NCI-H1694 (cell line): ENCODE data around the gene RNF10.
"Not testable (repeated sequence)": the region's sequence is repeated elsewhere in the genome, so short reads cannot be mapped to it uniquely, and the experiment has no call there.

Experiments
- DNase-seq: peaks from one replicate; lab custom pipeline; 2025; lab: John Stamatoyannopoulos, UW

Gene RNF10

DNA sequence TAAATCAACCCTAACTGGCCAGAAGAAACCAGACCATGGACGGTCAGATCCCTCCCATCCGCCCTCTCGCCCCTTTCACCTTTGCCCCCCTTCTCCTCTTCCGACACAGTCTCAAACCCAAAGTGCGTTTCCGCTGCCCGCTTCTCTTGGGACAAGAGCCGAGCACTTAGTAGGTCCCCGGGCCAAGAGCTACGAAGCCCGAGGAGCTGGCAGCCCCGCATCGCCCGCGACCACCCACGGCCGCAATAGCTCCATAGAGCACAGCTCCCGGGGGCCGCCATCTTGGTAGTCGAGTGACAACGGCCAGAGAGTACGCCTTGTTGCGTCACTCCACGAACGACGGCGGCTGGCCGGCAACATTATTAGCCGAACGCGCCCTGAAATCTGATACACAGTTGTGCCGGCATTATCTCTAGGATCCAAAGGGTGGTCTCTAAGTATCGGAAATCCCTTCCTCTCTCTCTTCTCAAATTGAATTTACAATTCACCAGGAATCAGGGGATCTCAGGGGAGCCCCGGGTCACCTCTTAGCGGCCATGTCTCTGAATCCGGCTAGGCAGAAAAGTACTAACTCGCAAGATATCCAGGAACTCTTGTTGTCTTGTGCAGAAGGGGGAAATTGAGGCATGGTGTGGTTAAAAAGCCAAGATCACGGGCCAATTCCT lies 5.2 kb upstream of the RNF10 start, which contains the start of gene COQ5:
Gene COQ5 (minus strand): TSS at position 298 of the 665 bp plus-strand sequence. CDS start 17 bp downstream, at position 281.
- peak; percentile 83 for DNase-seq

DNA sequence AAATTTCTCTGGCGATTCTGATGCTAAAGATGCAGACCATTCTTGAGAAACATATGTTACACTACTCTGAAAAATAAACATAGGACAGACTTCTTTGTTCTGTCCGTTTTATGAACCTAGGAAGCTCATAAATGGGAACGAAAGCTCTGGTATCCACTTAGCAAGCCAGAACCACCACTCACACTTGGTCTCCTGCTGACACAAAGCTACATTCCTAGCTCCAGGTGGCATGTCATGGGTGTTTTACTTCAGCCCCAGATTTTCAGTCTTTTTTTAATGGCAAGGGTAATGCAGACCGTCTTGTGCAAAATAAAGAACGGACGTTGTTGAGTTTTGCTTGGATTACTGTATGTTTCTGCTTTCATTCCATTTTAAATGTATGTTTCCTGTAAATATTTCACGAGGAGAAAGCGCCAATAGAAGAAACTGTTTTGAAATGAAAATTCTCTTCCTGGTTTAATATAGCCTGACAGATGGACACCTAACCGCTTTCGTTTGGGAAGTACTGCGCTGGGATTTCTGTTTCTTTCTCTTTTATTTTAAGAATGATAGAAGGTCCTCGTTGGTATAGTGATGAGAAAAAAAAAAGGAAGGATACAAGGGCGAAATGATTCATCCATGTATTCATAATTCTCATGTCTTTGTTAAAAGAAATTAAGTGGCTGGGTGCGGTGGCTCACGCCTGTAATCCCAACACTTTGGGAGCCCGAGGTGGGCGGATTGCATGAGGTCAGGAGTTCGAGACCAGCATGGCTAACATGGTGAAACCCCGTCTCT lies 4.3 kb upstream of the RNF10 start:
- DNase-seq = no peak

DNA sequence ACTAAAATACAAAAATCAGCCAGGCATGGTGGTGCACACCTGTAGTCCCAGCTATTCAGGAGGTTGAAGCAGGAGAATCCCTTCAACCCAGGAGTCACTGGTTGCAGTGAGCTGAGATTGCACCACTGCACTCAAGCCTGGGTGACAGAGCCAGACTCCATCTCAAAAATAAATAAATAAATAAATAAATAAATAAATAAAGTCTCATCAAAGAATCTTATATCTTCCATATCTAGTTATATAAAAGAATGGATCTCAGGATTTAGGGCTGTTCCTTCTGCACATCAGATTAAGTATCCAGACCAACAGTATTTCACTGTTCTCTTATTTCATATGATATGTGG lies 3.8 kb upstream of the RNF10 start:
- not testable (repeated sequence) for DNase-seq

DNA sequence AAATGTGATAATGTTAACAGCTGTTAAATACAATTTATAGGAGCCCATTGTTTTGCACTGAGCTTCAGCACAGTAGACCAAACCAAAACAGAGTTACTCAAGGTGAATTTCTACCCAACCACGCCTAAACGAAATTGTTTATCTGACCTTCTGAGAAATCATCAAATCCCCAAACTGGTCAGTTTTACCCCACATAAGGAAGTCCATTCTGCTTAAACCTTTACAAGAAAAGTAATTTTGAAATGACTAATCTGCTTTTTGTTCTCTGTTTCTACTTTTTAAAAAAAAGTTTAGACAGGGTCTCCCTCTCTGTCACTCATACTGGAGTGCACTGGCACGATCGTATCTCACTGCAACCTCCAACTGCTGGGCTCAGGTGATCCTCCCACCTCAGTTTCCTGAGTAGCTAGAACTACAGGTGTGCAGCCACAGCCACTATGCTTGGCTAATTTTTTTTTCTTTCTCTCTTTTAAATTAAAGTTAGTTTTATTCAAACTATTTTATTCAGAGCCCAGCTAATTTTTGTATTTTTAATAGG lies 1.4 kb upstream of the RNF10 start:
- DNase-seq = no peak

DNA sequence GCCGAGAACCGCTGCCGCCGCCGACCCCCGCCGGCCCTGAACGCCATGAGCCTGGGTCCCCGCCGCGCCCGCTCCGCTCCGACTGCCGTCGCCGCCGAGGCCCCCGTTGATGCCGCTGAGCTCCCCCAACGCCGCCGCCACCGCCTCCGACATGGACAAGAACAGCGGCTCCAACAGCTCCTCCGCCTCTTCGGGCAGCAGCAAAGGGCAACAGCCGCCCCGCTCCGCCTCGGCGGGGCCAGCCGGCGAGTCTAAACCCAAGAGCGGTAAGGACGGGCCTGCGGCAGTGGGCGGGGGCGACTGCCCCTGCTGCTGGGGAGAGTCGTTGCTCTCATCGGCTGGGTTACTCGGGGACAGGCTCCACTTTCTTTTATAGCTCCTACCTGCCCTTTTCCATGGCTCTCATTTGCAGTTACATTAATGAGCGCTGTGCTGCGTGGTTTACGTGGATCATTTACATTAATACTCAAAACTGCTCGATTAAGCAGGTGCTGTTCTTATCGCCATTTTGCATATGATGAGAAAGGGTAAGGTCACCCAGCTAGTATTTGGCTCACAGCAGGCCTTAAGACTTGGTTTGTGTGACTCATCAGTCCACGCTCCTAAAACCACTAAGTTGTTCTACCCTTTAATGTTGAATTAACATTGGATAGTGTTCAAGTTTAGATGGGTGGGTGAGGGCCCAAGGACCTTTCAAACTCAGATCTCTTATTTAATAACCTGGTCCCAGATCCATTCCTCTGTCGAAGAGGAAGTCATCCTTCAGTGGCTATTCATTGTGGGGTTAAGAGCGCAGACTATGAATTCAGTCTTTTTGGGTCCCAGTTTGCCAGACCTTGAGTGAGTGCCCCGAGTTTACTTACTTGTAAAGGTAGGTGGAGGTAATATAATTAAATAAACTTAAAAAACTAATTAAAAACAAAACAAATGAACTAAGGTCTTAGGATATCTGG lies 823 bp downstream of the RNF10 start:
- DNase-seq = no peak

DNA sequence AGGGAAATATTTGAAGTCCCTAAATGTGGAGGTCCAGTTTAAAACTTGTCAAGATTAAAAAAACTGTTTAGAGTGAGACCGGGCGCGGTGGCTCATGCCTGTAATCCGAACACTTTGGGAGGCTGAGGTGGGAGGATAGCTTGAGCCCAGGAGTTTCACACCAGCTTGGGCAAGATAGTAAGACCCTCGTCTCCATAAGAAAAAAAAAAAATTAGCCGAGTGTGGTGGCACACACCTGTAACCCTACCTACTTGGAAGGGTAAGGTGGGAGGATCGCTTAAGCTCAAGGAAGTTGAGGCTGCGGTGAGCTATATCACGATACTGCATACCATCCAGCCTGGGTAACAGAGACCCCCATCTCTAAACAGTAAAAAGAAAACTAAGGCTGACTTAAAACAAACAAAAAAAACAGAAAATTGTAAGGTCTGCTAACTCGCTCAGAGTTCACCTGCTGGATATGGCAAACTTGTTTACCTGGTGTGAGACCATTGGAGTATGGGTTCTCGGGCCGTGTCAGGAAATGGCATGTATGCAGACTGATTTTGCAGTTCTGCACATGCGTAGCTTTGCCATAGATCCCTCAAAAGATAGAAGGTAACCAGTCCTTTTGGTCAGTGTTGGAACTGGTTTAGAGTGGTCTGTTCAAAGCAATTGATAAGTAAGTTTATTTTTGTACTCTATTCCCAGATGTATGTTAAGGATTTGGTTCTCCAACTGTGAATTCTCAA lies 2.1 kb downstream of the RNF10 start:
- DNase-seq = no peak

DNA sequence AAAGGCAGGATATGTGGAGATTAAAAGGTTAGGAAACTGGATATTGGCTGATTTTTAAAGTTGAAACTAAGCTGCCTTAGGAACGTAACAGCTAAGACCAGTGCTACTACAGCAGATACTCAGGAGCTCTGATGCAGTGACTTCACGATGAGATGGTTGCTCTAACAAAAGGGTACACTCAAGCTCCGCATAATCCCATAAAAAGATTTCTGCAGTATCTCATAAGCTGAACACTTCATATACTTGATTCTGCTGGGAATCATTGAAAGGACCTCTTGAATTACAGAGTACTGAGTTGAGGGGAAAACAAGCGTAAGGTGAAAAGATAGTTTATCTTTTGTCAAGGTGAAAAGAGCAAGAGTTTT lies 3.7 kb downstream of the RNF10 start:
- DNase-seq = no peak

DNA sequence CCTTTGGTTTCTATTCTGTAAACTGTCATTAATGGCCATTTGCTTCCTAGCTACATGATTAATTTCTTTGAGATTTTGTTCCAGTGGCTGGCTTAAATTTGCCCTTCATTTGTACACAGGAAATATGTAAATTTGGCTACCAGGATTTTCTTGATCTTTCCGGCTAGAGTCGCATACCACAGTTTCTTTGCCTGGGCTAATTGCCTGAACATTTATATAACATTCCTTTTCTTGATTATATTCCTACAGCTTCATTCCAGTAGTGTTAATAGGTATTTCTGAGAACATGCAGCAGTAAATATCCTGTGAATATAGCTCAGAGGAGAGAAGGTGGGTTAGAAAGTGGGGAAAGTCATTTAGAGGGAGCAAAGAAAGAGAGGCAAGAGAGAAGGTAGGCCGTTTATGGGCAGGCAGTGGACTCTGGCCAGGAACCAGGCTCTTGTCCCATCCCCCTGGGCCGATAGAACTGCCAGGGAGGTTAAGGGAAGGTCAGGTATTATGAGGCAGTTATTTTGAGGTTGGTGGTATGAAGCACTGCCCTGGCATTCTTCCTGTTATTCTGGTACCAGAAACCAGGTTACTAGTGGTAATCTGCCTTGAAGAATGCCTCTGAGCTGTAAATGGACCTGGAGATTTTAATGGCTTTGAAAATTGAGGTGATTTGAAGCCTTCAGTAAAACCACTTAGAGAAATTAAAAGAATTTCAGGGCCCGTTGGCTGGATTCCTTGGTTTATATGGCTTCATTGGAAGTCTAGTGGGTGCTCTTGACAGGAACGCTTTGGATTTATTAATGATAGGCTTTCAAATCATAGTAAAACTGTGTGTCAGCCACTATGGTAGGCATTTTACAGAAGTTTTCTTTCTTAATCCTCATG lies 4.4 kb downstream of the RNF10 start:
- DNase-seq = no peak

DNA sequence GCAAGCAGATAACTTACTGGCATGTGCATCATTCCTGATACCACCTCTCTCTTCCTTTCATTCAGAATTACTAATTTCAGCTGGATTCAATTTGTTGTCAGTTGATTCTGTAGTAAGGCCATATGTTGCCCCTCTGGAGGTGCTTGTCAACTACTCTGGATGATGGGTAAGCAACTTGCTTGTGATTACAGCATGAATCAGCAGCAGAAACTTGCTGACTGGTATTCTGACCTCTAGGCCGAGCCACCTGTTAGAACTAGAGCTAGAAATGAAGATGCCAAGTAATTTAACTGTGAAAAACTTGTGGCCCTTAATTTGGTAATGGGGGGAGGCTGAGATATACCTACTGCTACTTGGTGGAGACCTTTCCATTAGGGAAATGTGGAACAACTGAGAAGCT lies 5.1 kb downstream of the RNF10 start:
- no peak for DNase-seq

DNA sequence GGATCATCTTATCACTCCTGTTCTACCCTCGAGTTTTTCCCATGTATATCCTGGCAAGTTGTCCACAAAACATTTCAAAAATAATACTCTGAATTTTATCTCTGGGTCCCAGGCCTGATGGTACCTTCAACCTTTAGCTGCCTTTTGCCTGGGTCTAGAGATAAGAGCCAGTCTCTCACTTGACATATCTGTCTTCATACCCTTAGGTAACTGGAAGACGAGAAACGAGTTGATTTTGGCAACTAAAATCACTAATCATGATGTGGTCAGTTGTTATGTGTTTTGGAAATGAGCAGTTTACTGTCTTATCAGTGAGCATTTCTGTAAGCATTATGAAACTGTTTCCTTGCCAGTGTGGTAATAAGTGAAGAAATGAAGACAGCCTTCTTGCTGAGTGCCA lies 6.3 kb downstream of the RNF10 start:
- DNase-seq = no peak

DNA sequence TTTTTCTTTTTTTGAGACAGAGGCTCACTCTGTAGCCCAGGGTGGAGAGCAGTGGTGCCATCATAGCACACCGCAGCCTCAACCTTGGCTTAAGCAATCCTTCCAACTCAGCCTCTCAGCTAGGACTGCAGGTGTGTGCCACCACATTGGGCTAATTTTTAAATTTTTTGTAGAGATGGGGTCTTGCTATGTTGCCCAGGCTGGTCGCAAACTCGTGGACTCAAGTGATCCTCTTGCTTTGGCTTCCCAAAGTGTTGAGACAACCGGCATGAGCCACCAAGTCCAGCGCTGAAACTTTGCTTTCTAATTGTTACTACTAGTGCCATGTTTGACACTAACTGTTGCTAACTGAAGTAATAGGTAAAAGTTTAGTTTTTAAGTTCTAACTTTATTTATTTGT lies 8.0 kb downstream of the RNF10 start:
- DNase-seq = no peak

DNA sequence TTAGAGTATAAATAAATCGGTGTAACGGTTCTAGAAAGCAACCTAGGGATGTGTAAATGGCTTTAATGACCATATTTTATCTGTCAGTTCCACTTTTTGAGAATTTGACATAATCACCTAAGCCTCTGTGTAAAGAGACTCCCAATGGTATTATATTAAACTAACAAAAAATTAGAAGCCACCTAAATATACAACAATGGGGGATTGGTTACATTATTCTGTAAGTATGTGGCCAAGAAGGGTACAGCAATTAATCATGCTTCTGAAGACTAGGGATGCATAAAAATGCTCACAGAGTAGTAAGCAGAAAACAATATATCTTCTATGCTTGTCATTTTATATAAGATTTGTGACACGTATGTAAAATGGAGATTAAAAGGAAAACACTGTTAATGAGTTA lies 10.5 kb downstream of the RNF10 start:
- no peak for DNase-seq

DNA sequence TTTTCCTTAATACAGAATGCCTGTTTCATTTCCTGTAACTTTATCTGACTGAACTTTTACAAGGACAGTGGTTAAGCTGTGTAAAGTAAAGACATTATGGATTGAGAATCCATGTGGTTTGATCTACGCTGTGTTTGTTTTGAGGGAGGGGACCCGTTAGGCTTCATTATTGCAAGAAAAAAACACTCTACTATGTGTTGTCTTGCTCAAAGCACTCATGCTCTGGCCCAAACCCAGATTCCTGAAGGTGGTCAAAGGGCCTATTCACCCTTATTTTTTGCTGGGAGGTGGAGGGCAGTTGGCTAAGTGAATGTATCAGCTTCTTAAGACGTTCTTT lies 11.9 kb downstream of the RNF10 start:
- no peak for DNase-seq

DNA sequence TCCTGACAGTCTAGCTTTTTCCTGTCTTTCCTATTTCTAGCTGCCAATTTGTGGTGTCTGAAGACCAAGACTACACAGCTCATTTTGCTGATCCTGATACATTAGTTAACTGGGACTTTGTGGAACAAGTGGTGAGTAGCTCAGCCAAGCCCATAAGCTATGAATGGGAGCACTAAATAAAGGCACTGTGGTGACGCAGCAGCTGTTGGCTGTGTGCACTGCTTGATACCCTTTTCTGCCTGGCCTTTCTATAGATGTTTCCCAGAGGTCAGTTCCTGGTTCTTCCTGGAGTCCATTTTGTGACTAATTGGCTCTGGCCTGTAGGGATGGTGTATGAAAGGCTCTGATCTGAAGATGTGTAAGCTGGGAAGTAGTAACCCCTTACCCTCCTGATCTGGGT lies 20.5 kb downstream of the RNF10 start:
- no peak for DNase-seq

DNA sequence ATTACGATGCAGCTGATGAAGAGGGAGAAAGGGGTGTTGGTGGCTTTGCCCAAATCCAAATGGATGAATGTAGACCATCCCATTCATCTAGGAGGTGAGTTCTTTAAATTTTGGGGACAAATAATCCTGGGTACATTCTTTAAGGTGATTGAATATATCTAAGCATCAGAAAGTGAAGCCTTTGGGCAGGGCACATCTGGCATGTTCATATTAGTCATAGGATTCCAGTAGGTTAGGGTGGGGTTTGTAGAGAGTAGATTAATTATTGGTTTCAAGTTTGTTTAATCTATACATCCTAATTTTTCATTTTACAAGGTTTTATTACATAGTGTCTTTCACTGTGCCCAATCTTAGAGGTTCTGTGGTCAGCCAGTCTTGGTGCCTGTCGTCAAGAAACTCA lies 23.4 kb downstream of the RNF10 start:
- DNase-seq = no peak

DNA sequence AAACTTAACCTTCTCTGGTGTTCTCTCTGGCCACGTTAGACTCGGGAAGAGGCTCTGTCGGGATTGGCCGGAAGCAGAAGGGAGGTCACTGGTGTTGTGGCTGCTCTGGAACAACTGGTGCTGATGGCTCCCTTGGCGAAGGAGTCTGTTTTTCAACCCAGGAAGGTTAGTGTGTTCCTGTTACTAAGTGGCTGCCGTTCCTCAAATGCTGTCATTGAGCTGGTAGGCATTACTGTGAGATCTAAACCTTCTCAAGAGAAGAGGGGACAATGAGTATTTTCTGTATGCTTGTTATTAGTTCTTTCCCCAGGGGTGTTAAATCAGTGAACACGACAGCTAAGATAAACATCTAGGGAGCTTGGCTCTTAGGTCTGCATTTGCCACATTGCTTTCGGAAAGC lies 28.8 kb downstream of the RNF10 start:
- no peak for DNase-seq

DNA sequence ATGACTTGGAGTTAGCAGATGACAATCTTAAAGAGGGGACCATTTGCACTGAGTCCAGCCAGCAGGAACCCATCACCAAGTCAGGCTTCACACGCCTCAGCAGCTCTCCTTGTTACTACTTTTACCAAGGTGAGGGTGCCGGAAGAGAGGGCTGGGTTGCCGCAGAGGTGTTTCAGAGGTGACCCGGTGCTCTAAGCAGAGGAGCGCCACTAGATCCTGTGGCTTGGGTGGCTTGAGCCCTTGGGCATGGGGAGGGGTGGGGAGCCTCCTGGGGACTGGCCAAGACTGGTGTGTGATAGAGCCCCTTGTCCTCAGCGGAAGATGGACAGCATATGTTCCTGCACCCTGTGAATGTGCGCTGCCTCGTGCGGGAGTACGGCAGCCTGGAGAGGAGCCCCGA lies 29.3 kb downstream of the RNF10 start:
- no peak for DNase-seq

DNA sequence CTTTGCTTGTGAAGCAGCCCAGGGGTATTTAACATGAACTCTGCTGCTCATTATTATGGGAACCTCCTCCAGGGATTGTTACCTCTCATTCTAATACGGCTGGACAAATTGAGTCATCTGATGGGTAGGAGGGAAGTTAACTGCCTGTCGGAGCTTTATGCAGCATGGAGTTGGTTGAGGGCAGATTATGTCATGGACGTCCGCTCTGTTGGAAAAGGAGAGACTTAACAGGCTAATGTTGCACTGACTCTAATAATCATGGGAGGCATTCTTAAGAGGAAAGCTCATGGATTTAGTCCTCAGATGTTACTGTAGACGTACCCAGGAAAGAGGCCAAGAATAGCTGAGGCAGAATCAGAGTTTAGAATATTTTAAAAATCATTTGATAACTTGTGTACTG lies 37.1 kb downstream of the RNF10 start:
- no peak for DNase-seq

DNA sequence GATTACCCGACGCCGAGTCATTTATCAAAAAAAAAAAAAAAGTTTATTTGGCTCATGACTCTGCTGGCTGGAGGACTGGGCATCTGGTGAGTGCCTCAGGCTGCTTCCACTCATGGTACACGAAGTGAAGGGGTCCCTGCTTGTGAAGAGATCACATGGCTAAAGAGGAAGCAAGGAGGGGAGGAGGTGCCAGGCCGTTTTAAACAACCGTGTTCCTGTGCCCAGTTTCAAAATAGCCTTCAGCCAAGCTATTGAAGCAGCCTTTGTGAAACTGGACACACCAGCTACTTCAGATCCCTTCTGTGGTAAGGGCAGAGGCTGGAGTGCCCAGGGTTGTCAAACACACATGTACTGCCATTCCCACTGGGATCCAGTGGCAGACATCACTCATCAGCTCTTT lies 39.4 kb downstream of the RNF10 start:
- no peak for DNase-seq

DNA sequence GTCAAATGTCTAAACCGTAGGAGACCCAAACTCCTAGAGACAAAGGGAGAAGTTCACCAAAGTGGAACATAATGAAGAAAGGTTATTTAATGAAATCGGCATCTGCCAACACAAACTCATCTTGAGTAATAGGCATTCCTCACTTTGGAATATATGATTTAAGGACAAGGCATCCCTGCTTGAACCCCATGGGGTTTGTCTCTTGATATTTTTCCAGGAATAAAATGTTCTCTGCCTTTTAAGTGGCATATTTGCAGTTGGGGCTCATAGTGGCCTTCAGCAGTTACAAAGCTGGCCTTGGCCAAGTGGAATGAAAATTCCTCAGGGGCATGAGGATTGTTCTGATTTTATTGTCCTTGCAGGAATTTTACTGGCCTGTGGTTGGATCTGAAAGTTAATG lies 40.0 kb downstream of the RNF10 start:
- DNase-seq = no peak

DNA sequence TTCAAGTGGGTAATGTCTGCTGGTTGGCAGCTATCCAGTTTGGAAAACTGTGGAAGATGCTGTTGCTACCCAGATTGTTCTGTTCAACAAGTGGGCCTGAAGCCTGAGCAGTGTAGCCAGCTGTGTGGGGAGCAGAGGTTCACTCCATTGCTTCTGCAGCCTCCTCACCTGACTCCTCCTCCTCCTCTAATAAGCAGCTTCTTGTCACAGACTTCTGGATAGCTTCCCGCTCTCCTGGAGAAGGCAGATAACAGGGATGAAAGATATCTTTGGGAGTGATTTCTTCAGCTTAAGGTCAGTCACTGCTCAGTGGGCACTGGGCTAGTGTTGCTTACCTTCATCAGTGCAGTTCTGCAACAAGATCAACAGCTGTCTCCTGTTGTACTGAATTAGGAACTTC lies 45.0 kb downstream of the RNF10 start:
- no peak for DNase-seq
